Measurements from ENCODE around the gene SH2B2.
"Not testable (repeated sequence)": the region's sequence is repeated elsewhere in the genome, so short reads cannot be mapped to it uniquely, and the experiment has no call there.

Gene SH2B2

GRCh38 chr7:102306916-102307677, 20.4 kb downstream of the SH2B2 start:
- DNase-seq (ENCODE audit: low read depth) = no peak

- no peak for DNase-seq (ENCODE audit: low read depth)
Observed at GRCh38 chr7:102310414-102310815, 23.7 kb downstream of the SH2B2 start.

GRCh38 chr7:102312317-102312716, 25.6 kb downstream of the SH2B2 start:
- DNase-seq (ENCODE audit: low read depth) = no peak

GRCh38 chr7:102313997-102314780, 27.5 kb downstream of the SH2B2 start:
- no peak for DNase-seq (ENCODE audit: low read depth)

- DNase-seq (ENCODE audit: low read depth) = no peak
Observed at GRCh38 chr7:102317231-102318059, 30.8 kb downstream of the SH2B2 start.

- no peak for DNase-seq (ENCODE audit: low read depth)
Observed at GRCh38 chr7:102318482-102318971, 31.9 kb downstream of the SH2B2 start.

- DNase-seq (ENCODE audit: low read depth) = no peak
Observed at GRCh38 chr7:102319671-102320070, 33.0 kb downstream of the SH2B2 start.

GRCh38 chr7:102320181-102320580, 33.5 kb downstream of the SH2B2 start:
- DNase-seq (ENCODE audit: low read depth) = no peak

GRCh38 chr7:102320601-102321350, 34.1 kb downstream of the SH2B2 start:
- DNase-seq (ENCODE audit: low read depth) = no peak

GRCh38 chr7:102321351-102322201, 34.9 kb downstream of the SH2B2 start:
- no peak for DNase-seq (ENCODE audit: low read depth)

- DNase-seq (ENCODE audit: low read depth) = no peak
Observed at GRCh38 chr7:102322202-102322715, 35.6 kb downstream of the SH2B2 start.

GRCh38 chr7:102323914-102324195, 37.2 kb downstream of the SH2B2 start:
- DNase-seq (ENCODE audit: low read depth) = no peak

- not testable (repeated sequence) for DNase-seq (ENCODE audit: low read depth)
Observed at GRCh38 chr7:102325106-102325505, 38.4 kb downstream of the SH2B2 start.

GRCh38 chr7:102326157-102326889, 39.7 kb downstream of the SH2B2 start:
- DNase-seq (ENCODE audit: low read depth) = no peak

GRCh38 chr7:102327183-102327582, 40.5 kb downstream of the SH2B2 start:
- not testable (repeated sequence) for DNase-seq (ENCODE audit: low read depth)

- DNase-seq (ENCODE audit: low read depth) = not testable (repeated sequence)
Observed at GRCh38 chr7:102328863-102329262, 42.2 kb downstream of the SH2B2 start.

GRCh38 chr7:102329366-102329765, 42.7 kb downstream of the SH2B2 start:
- DNase-seq (ENCODE audit: low read depth) = not testable (repeated sequence)

GRCh38 chr7:102330666-102331460, 44.2 kb downstream of the SH2B2 start:
- not testable (repeated sequence) for DNase-seq (ENCODE audit: low read depth)

- not testable (repeated sequence) for DNase-seq (ENCODE audit: low read depth)
Observed at GRCh38 chr7:102335574-102335973, 48.9 kb downstream of the SH2B2 start.
